Skeletal muscle tissue (tissue), 4 donors: ENCODE data around the gene ZNF93. TPM values are rescaled to one million over a fixed set of nuclear protein-coding genes. Genes with fewer than 3 reads are reported as not detected.
"Not testable (repeated sequence)": the region's sequence is repeated elsewhere in the genome, so short reads cannot be mapped to it uniquely, and the experiment has no call there.

Experiments used
- H3K27ac ChIP-seq: one replicate; pipeline ENCODE4 v1.7.0; 2013; ENCODE audit warnings: mild to moderate bottlenecking, low read depth, low read length, inconsistent platforms
- H3K27me3 ChIP-seq, 3 donors: one replicate each; pipeline ENCODE4 v1.7.0; 2013; ENCODE audit warnings: low read length in 3 of 3; ENCODE audit not compliant: control insufficient read depth in 3 of 3, insufficient read depth in 3 of 3
- H3K36me3 ChIP-seq, 3 donors: one replicate each; pipeline ENCODE4 v1.7.0; 2013; ENCODE audit warnings: low read length in 3 of 3; ENCODE audit not compliant: control insufficient read depth in 3 of 3, insufficient read depth in 3 of 3
- H3K4me1 ChIP-seq, 3 donors: one replicate each; pipeline ENCODE4 v1.7.0; 2013; ENCODE audit warnings: low read length in 3 of 3, mild to moderate bottlenecking in 3 of 3; ENCODE audit not compliant: control insufficient read depth in 3 of 3, insufficient read depth in 3 of 3
- H3K4me3 ChIP-seq, 3 donors: one replicate each; pipeline ENCODE4 v1.7.0; 2013; ENCODE audit warnings: low read length in 3 of 3
- H3K9ac ChIP-seq, 3 donors: one replicate each; pipeline ENCODE4 v1.7.0; 2013; ENCODE audit warnings: low read length in 3 of 3, mild to moderate bottlenecking in 3 of 3, moderate library complexity in 2 of 3, low read depth in 1 of 3
- H3K9me3 ChIP-seq, 3 donors: one replicate each; pipeline ENCODE4 v1.7.0; 2013; ENCODE audit warnings: low read length in 3 of 3; ENCODE audit not compliant: control insufficient read depth in 3 of 3
- total RNA-seq: library from RNA; depleted of rRNA; stranded (reverse); fragments of >200 nt; gene quantifications from one replicate; pipeline ENCODE4 v1.2.3, GENCODE V29; 2014
- donor health status: Osteomylitis.

ZNF93 gene
- 7.3 TPM for total RNA-seq

GRCh38 chr19:19900729-19901444 lies at the start of gene ZNF93:
Gene ZNF93 (plus strand): TSS chr19:19900946. CDS start chr19:19901089, 143 bp downstream.
- Histone ChIP-seq H3K27me3 (no peaks in the 10 kb centered on the region), H3K36me3 (no peaks in the 10 kb centered on the region), H3K4me3 (peak within 1 kb of the TSS; percentile 83 to 93 (median 85)), H3K4me1 (peaks cover 0 to 12% (median 6%) of the 10 kb centered on the region in 3 donors), H3K27ac (peak within 1 kb of the TSS; percentile 81), H3K9me3 (peaks cover 0 to 6% (median 3%) of the 10 kb centered on the region in 3 donors), H3K9ac (peak within 1 kb of the TSS; percentile 66 to 84 (median 82))

- H3K27me3 ChIP-seq, H3K9me3 ChIP-seq, H3K27ac ChIP-seq, H3K4me1 ChIP-seq, H3K36me3 ChIP-seq, H3K9ac ChIP-seq, H3K4me3 ChIP-seq: not testable (repeated sequence)
These were observed 49.0 kb upstream of the ZNF93 start for GRCh38 chr19:19851740-19852139.

DNA sequence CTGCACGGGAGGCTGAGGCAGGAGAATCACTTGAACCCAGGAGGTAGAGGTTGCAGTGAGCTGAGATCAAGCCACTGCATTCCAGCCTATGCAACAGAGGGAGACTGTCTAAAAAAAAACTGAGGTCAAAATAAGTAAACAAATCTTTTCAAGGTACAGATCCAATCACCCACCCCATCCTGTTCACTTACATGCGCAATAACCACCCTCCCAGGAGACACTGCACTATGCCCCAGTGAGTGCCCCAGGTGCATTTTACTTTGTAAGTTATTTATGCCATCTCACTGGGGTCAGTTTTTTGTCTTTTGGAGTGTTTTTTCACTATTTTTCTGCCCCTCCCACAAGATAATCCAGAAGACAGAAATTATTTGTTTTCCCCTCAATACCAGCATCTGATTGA lies 42.0 kb upstream of the ZNF93 start:
- Histone ChIP-seq H3K9ac (no peak overlapping the region), H3K4me1 (no peaks in the 10 kb centered on the region), H3K4me3 (no peak overlapping the region), H3K36me3 (no peaks in the 10 kb centered on the region), H3K27ac (no peak overlapping the region), H3K27me3 (peaks cover 0 to 3% (median 0%) of the 10 kb centered on the region in 3 donors), H3K9me3 (no peaks in the 10 kb centered on the region)

DNA sequence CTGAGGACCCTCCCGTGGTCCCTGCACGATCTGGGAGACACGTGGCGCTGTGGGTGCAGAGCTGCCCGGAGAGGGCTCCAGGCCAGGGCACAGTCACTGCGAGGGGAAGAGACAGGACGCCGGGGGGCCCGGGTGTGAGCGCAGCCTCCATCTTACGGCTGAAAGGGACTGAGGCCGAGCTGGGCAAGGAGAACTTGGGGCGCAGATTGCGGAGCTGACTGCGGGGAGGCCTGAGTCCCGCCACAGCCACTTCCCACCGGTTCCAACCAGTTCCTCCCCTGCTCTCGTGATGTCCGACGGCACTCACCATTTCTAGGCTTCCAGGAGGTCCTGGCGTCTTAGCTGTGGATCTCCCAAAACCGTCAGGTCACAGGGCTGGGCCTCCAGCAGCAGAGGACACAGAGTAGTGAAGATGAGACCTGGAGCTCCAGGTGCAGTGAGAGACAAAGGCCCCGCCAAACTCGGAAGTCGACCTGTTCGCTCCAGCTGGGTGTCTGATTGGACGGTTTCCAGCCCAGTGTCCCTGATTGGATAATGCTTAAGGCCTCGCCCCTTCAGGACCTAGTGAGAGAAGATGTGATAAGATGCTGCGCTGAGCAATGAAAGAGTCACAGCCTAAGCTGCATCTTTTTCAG lies 39.9 kb upstream of the ZNF93 start:
- no peak overlapping the region for H3K9ac ChIP-seq
- no peaks in the 10 kb centered on the region for H3K9me3 ChIP-seq
- H3K4me3 ChIP-seq: peak overlapping the region in 2 of 3 donors; percentile 13 to 14

DNA sequence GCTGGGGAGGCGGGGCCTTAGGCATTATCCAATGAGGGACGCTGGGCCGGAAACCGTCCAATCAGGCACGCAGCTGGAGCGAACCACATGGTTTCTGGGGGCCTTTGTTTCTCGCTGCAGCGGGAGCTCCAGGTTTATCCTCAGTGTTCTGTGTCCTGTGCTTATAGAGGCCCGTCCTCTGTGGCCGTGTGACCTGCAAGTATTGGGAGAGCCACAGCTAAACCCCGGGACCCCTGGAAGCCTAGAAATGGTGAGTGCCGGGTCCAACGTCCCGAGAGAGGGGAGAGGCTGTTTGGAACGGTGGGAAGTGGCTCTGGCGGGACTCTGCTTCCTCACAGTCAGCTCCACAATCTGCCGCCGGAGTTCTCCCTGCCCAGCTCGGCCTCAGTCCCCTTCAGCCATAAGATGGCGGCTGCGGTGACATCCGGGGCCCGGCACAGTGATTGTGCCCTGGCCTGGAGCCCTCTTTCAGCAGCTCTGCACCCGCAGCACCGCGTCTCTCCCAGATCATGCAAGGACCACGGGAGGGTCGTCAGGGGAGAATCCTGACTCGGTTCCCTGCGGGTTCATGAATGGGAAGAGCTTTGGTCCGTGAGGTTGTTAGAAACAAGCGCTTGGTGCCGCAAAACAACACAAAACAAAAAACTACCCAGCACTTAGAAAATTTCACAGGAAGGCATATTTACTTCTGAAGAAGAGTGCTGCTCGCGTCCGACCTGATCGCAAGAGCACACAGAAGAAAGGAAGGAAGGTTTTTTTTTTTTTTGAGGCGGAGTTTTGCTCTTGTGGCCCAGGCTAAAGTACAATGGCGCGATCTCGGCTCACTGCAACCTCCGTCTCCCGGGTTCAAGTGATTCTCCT lies 34.8 kb upstream of the ZNF93 start, which contains the start of gene ZNF253:
Gene ZNF253 (plus strand): TSS at position 133 of the 861 bp plus-strand sequence. CDS start 115 bp downstream, at position 248.
- no peaks in the 10 kb centered on the region for H3K36me3 ChIP-seq
- peaks cover 8 to 22% (median 9%) of the 10 kb centered on the region in 3 donors for H3K4me1 ChIP-seq
- peak within 1 kb of the TSS; percentile 97 for H3K27ac ChIP-seq
- peaks cover 0 to 2% (median 0%) of the 10 kb centered on the region in 3 donors for H3K27me3 ChIP-seq
- H3K4me3 ChIP-seq: peak within 1 kb of the TSS; percentile 95 to 98 (median 96)
- no peaks in the 10 kb centered on the region for H3K9me3 ChIP-seq
- H3K9ac ChIP-seq: peak within 1 kb of the TSS; percentile 96 to 99 (median 98)

More for the DNA sequence above, 39.9 kb upstream of the ZNF93 start:
- no peak overlapping the region for H3K27ac ChIP-seq
- no peaks in the 10 kb centered on the region for H3K36me3 ChIP-seq
- H3K4me1 ChIP-seq: peaks cover 0 to 2% (median 0%) of the 10 kb centered on the region in 3 donors
- H3K27me3 ChIP-seq: peaks cover 0 to 3% (median 0%) of the 10 kb centered on the region in 3 donors

DNA sequence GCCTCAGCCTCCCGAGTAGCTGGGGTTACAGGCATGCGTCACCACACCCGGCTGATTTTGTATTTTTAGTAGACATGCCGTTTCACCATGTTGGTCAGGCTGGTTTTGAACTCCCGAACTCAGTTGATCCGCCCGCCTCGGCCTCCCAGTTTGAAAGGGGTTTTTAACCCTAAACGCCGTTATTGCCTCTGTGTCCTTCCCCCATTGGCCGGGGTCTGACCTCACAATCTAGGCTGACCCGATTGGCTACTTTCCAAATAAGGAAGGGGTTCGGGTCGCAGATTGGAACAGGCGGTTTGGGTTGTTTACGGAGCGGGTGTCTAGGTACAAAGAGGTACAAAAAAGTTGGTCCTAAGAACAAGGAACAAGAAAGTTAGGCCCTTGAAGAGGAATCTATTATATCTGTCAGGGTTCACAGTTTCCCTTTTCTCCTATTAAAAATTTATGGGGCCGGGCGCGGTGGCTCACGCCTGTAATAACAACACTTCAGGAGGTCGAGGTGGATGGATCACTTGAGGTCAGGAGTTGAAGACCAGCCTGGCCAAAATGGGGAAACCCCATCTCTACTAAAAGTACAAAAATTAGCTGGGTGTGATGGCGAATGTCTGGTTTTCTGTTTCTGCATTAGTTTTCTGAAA lies 34.0 kb upstream of the ZNF93 start:
- peaks cover 11 to 27% (median 12%) of the 10 kb centered on the region in 3 donors for H3K4me1 ChIP-seq
- H3K9ac ChIP-seq: peak overlapping the region; percentile 96 to 99 (median 98)

GRCh38 chr19:19870086-19870485 lies 30.7 kb upstream of the ZNF93 start:
- peaks cover 14 to 31% (median 16%) of the 10 kb centered on the region in 3 donors for H3K4me1 ChIP-seq
- not testable (repeated sequence) for H3K9ac ChIP-seq, H3K36me3 ChIP-seq, H3K4me3 ChIP-seq, H3K27ac ChIP-seq, H3K9me3 ChIP-seq, H3K27me3 ChIP-seq

More for the DNA sequence above, 34.0 kb upstream of the ZNF93 start:
- H3K4me3 ChIP-seq: peak overlapping the region; percentile 95 to 98 (median 96)
- no peaks in the 10 kb centered on the region for H3K9me3 ChIP-seq
- no peaks in the 10 kb centered on the region for H3K27me3 ChIP-seq
- peak overlapping the region; percentile 97 for H3K27ac ChIP-seq
- no peaks in the 10 kb centered on the region for H3K36me3 ChIP-seq

- Histone ChIP-seq H3K9me3 (no peaks in the 10 kb centered on the region), H3K4me1 (peaks cover 11 to 31% (median 14%) of the 10 kb centered on the region in 3 donors), H3K27ac (no peak overlapping the region), H3K9ac (no peak overlapping the region), H3K27me3 (no peaks in the 10 kb centered on the region), H3K4me3 (no peak overlapping the region), H3K36me3 (peaks cover 2 to 4% (median 4%) of the 10 kb centered on the region in 3 donors)
These were observed 28.8 kb upstream of the ZNF93 start for GRCh38 chr19:19871932-19872331.

DNA sequence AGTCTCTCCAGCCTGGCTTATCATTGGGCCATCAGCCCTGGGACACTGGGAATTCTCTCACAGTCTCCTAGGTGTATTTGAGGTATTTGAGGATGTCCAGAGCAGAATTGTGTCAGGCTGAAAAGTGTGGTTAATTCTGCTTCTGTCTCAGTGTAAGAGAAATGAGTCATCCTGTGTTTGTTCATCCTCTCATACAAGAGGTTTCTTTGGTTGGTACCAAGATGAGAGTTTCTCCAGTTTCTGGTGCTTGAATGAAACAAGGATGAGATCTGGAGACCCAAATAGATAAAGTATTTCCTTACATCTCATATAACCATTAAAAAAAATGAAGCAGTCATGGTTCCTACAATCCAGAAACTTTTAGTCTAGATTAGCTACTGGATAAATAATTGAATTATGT lies 27.4 kb upstream of the ZNF93 start:
- peaks cover 2 to 4% (median 4%) of the 10 kb centered on the region in 3 donors for H3K36me3 ChIP-seq
- H3K4me3 ChIP-seq: no peak overlapping the region
- no peaks in the 10 kb centered on the region for H3K27me3 ChIP-seq
- H3K9me3 ChIP-seq: no peaks in the 10 kb centered on the region
- no peak overlapping the region for H3K27ac ChIP-seq
- no peak overlapping the region for H3K9ac ChIP-seq
- H3K4me1 ChIP-seq: peaks cover 8 to 19% (median 12%) of the 10 kb centered on the region in 3 donors
